Bronchial epithelial cell (primary cell): ENCODE measurements around the gene TAGAP. TPM values are rescaled to one million over a fixed set of nuclear protein-coding genes. Genes with fewer than 3 reads are reported as not detected.

Source experiments
- DNase-seq: peaks from one replicate; pipeline ENCODE4 v3.0.0-alpha.2; 2010; ENCODE audit warnings: low read depth
- FAIRE-seq: peaks from 2 replicates; lab custom pipeline; 2011; peaks lifted over from hg19 to GRCh38; lab: Jason Lieb, UNC
- H3K27me3 ChIP-seq: 2 replicates; pipeline ENCODE4 v1.5.1; 2011; ENCODE audit warnings: low read length; ENCODE audit not compliant: control insufficient read depth, insufficient read depth
- H3K36me3 ChIP-seq: 2 replicates; pipeline ENCODE4 v1.5.1; 2011; ENCODE audit warnings: low read length; ENCODE audit not compliant: control insufficient read depth, insufficient read depth
- H3K4me3 ChIP-seq: 2 replicates; pipeline ENCODE4 v1.5.1; 2011; ENCODE audit warnings: mild to moderate bottlenecking, low read depth, low read length, control low read depth
- total RNA-seq: library from RNA; depleted of rRNA; stranded (reverse); fragments of >200 nt; gene quantifications from 2 replicates; pipeline ENCODE4 v1.2.1, GENCODE V29; 2014
- TF ChIP-seq, protein P1 (sequence below): IDR thresholded peaks from 2 replicates; pipeline ENCODE4 v1.5.1; 2011; ENCODE audit warnings: mild to moderate bottlenecking, moderate library complexity, low read length, control low read depth, inconsistent platforms; ENCODE audit not compliant: insufficient read depth, severe bottlenecking

The TAGAP gene
- total RNA-seq, 1 donor from 2014 or later, result under 0.01 TPM

DNA sequence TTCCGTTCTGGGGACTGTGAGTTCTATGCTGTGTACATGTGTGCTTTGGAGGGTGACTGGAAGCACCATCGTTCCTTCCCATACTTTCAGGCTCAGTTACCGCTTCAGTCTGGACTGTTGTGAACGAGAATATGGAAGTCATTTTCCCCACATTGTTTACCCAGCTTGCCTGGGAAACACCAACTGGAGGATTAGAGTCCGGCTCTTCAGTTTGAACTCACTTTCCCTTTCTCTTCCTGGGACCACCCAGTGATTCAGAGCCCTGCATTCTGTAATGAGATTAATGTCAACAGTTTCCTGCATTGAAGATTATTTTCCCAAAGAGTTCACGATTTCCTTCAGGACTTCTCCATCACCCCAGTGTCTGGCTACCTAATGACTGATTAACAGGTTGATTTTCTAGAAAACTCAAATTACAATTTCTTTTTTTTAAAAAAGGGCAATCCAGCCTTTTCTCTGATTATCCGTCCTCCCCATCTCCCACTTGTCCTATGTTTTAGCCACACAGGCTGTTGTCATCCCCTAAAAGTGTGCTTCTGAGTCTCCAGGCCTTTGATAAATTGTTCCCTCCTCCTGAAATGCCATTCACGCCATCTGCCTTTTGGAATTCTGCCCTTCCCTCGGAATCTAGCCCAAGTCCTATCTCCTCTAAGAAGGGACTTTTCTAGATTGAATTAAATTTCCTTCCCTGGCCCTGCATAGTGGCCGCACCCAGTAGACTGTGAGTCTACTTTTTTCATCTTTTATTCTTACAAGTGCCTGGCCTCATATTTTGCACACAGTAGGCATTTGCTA, 3.3 kb upstream of the TAGAP start:
- Histone ChIP-seq H3K4me3 (no peak overlapping the region), H3K36me3 (no peaks in the 10 kb centered on the region), H3K27me3 (no peaks in the 10 kb centered on the region)
- DNase-seq (no peak), FAIRE-seq (no peak)
- TF ChIP-seq, protein P1, sequence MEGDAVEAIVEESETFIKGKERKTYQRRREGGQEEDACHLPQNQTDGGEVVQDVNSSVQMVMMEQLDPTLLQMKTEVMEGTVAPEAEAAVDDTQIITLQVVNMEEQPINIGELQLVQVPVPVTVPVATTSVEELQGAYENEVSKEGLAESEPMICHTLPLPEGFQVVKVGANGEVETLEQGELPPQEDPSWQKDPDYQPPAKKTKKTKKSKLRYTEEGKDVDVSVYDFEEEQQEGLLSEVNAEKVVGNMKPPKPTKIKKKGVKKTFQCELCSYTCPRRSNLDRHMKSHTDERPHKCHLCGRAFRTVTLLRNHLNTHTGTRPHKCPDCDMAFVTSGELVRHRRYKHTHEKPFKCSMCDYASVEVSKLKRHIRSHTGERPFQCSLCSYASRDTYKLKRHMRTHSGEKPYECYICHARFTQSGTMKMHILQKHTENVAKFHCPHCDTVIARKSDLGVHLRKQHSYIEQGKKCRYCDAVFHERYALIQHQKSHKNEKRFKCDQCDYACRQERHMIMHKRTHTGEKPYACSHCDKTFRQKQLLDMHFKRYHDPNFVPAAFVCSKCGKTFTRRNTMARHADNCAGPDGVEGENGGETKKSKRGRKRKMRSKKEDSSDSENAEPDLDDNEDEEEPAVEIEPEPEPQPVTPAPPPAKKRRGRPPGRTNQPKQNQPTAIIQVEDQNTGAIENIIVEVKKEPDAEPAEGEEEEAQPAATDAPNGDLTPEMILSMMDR, result no peak

DNA sequence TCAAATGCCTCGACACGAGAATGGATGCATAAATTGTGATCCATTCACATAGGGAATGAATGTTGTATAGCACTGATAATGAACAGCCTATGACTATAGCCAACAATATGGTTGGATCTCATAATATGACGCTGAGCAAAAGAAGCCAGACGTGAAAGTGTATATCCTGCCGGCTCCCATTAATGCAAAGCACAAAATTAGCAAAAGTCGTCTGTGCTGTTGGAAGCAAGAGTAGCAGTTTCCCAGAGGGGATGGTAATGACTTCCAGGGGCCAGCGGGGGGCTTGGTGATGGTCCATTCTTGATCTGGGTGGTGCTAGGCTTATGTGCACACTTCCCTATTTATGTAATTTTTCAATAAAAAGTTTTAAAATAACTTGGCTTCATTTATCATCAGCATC, 1.0 kb upstream of the TAGAP start:
- no peaks in the 10 kb centered on the region for H3K36me3 ChIP-seq
- FAIRE-seq (no peak), DNase-seq (no peak)
- H3K4me3 ChIP-seq, result no peak overlapping the region
- TF ChIP-seq, protein P1, result no peak
- no peaks in the 10 kb centered on the region for H3K27me3 ChIP-seq

DNA sequence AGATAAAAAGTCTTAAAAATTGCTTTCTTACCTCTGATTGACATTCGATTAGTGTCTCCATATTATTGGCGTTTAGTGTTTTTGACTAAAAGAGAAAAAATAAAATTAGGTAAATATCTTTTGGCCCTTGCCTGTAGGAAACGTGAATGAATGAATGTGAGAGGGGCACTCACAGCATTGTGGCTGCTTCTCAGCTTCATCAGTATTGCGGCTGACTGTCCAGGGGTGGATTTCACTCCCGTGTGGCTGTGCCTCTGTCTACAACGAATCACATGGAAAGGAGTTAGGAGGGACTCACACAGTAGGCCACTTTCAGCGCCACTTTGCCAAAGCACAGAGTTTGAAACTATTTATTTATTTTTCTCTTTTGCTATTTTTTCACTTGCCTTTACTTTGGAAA, 844 bp downstream of the TAGAP start:
- no peaks in the 10 kb centered on the region for H3K36me3 ChIP-seq
- no peak overlapping the region for H3K4me3 ChIP-seq
- no peak for DNase-seq
- FAIRE-seq, result no peak
- TF ChIP-seq, protein P1, result no peak
- no peaks in the 10 kb centered on the region for H3K27me3 ChIP-seq

DNA sequence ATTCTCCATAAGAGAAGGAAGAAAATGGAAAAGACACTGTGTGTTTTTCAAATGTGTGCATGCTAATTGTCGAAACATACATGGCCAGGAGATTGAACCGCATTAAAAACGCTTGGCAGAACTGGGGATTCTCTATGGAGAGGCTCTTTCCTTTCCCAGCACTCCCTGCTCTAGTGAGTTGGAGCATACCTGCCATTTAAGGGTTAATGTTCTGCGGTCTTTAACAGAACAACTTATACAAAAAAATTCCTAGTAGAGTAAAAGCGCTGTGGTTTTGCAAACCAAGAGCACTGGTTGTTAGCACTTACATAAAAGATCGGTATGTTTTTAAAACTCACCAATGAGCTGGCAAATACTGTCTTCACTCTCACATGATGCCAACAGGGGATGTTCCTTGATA, 1.5 kb downstream of the TAGAP start:
- no peak for DNase-seq
- Histone ChIP-seq H3K36me3 (no peaks in the 10 kb centered on the region), H3K27me3 (no peaks in the 10 kb centered on the region), H3K4me3 (no peak overlapping the region)
- TF ChIP-seq, protein P1, result no peak
- FAIRE-seq, result no peak

DNA sequence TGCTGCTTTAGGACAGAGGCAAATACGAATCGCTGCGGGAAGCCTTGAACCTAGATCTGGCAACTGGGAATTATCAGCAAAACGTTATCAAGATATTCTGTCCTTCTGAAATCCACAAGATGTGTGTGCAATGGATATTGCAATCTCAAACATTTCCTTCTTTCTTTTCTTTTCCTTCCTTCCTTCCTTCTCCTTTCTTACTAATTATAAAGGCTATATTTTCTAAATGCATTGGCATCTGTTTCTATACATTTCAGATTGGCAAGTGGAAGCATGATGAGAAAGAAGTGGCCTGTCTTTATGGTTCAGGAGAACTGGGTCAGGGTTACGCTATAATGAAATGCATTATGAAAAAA, 2.0 kb downstream of the TAGAP start:
- TF ChIP-seq, protein P1, result no peak
- no peak for FAIRE-seq
- no peak for DNase-seq
- H3K36me3 ChIP-seq, result no peaks in the 10 kb centered on the region
- H3K4me3 ChIP-seq, result no peak overlapping the region
- H3K27me3 ChIP-seq, result no peaks in the 10 kb centered on the region
